Caco-2 (cell line): ENCODE measurements around the gene GPALPP1. TPM values are rescaled to one million over a fixed set of nuclear protein-coding genes. Genes with fewer than 3 reads are reported as not detected.
"Not testable (repeated sequence)": the region's sequence is repeated elsewhere in the genome, so short reads cannot be mapped to it uniquely, and the experiment has no call there.

ENCODE experiments used
- BruUV-seq: library from RNA; stranded (reverse); fragments of 400-500 nt; replicated peaks from 2 replicates; lab custom pipeline; 2021; lab: Mats Ljungman, UMichigan
- CTCF ChIA-PET: fragments of 300-600 bp; sonication (Branson Sonifier 250); formaldehyde crosslinking; loops from one replicate; lab custom pipeline; 2022; ENCODE audit warnings: antibody characterized with exemption; lab: Charles Lee
- POLR2A ChIA-PET: fragments of 300-600 bp; sonication (Branson Sonifier 250); formaldehyde crosslinking; loops from one replicate; lab custom pipeline; 2022; ENCODE audit warnings: antibody characterized with exemption; lab: Charles Lee
- DNase-seq, 2 experiments: peaks; one replicate each; pipeline versions ENCODE4 v3.0.0 to v3.0.0-alpha.2; 2020 to 2022
- H3K27me3 ChIP-seq: replicated peaks from 2 replicates; pipeline ENCODE4 v1.6.0; 2011; ENCODE audit warnings: low read length; ENCODE audit not compliant: control insufficient read depth, insufficient read depth
- H3K36me3 ChIP-seq: 2 replicates; pipeline ENCODE4 v1.5.1; 2011; ENCODE audit warnings: low read length; ENCODE audit not compliant: control insufficient read depth, insufficient read depth
- H3K4me1 ChIP-seq: fragments of 250-450 bp; sonication (Bioruptor Pico); 2 replicates; pipeline ENCODE4 v1.5.1; 2020; ENCODE audit warnings: mild to moderate bottlenecking
- H3K4me3 ChIP-seq: 2 replicates; pipeline ENCODE4 v1.5.1; 2011; ENCODE audit warnings: low read depth, mild to moderate bottlenecking, control low read depth, low read length
- H3K9me3 ChIP-seq: fragments of 250-450 bp; sonication (Bioruptor Pico); 2 replicates; pipeline ENCODE4 v1.5.1; 2020; ENCODE audit warnings: mild to moderate bottlenecking, moderate library complexity
- H3K27ac Mint-ChIP-seq: one replicate; pipeline ENCODE4 v1.8.0; 2022; ENCODE audit warnings: mixed read lengths; ENCODE audit not compliant: unreplicated experiment
- H3K27me3 Mint-ChIP-seq: one replicate; pipeline ENCODE4 v1.8.0; 2022; ENCODE audit warnings: mixed read lengths; ENCODE audit not compliant: insufficient read depth, unreplicated experiment
- H3K36me3 Mint-ChIP-seq: one replicate; pipeline ENCODE4 v1.8.0; 2022; ENCODE audit warnings: mild to moderate bottlenecking, mixed read lengths; ENCODE audit not compliant: insufficient read depth, unreplicated experiment
- H3K4me1 Mint-ChIP-seq: one replicate; pipeline ENCODE4 v1.8.0; 2022; ENCODE audit warnings: low read depth, mixed read lengths; ENCODE audit not compliant: unreplicated experiment
- H3K4me3 Mint-ChIP-seq: one replicate; pipeline ENCODE4 v1.8.0; 2022; ENCODE audit warnings: mild to moderate bottlenecking, moderate library complexity, mixed read lengths; ENCODE audit not compliant: unreplicated experiment
- H3K9me3 Mint-ChIP-seq: one replicate; pipeline ENCODE4 v1.8.0; 2022; ENCODE audit warnings: mixed read lengths; ENCODE audit not compliant: unreplicated experiment
- CTCF ChIP-seq, 2 experiments: fragments of 200-600 bp in 1 of 2; IDR thresholded peaks; 1 replicate in 1 of 2; 2 replicates in 1 of 2; pipeline versions ENCODE4 v1.5.1 to v1.8.0; 2011 to 2022; ENCODE audit warnings: antibody characterized with exemption in 1 of 2, control low read depth in 1 of 2, inconsistent platforms in 1 of 2, low read depth in 1 of 2, low read length in 1 of 2, mild to moderate bottlenecking in 1 of 2, moderate library complexity in 1 of 2; ENCODE audit not compliant: insufficient read depth in 1 of 2, severe bottlenecking in 1 of 2, unreplicated experiment in 1 of 2
- intact Hi-C: fragments of 100-400 bp; cut with micrococcal nuclease; formaldehyde crosslinking; loops from one replicate; pipeline ENCODE4 v1.10.0; 2022; ENCODE audit not compliant: unreplicated experiment
- total RNA-seq: library from RNA; stranded (reverse); gene quantifications from 2 replicates; pipeline ENCODE4 v1.2.3, GENCODE V29; 2022

The GPALPP1 gene
- total RNA-seq, 1 experiment from 2014 or later: 36.2 TPM

GRCh38 chr13:45016792-45017425 is 27.6 kb downstream of the GPALPP1 start:
- intact Hi-C loops: no loop called here
- Mint-ChIP-seq H3K36me3 (peaks cover 56% of the 10 kb centered on the region), H3K4me1 (no peaks in the 10 kb centered on the region), H3K9me3 (no peaks in the 10 kb centered on the region), H3K4me3 (no peak overlapping the region), H3K27me3 (no peaks in the 10 kb centered on the region), H3K27ac (no peak overlapping the region)
- no peak for DNase-seq
- POLR2A ChIA-PET: no interaction called here
- BruUV-seq: no TSS peak
- Histone ChIP-seq H3K9me3 (0 out of 2 replicates have a peak, but pooled peaks cover 4% of the 10 kb centered on the region), H3K36me3 (no peaks in the 10 kb centered on the region), H3K4me3 (no peak overlapping the region), H3K27me3 (no peaks in the 10 kb centered on the region), H3K4me1 (no peaks in the 10 kb centered on the region)
- no peak for TF ChIP-seq CTCF (IDR thresholded peaks at IDR 0.05; ENCODE audit: insufficient read depth in 1 of 2, low read depth in 1 of 2, low read length in 1 of 2, severe bottlenecking in 1 of 2, unreplicated experiment in 1 of 2)
- CTCF ChIA-PET: no interaction called here

GRCh38 chr13:45019981-45020380 is 30.6 kb downstream of the GPALPP1 start:
- POLR2A ChIA-PET, H3K4me1 ChIP-seq, H3K4me3 ChIP-seq, H3K27me3 Mint-ChIP-seq, H3K9me3 ChIP-seq, H3K4me1 Mint-ChIP-seq, H3K36me3 ChIP-seq, intact Hi-C loops, BruUV-seq, CTCF ChIA-PET, DNase-seq, H3K9me3 Mint-ChIP-seq, H3K27me3 ChIP-seq, H3K27ac Mint-ChIP-seq, H3K4me3 Mint-ChIP-seq: not testable (repeated sequence)
- peaks cover 54% of the 10 kb centered on the region for H3K36me3 Mint-ChIP-seq

- Histone ChIP-seq H3K4me3 (no peak overlapping the region), H3K36me3 (no peaks in the 10 kb centered on the region), H3K4me1 (no peaks in the 10 kb centered on the region), H3K27me3 (no peaks in the 10 kb centered on the region), H3K9me3 (0 out of 2 replicates have a peak, but pooled peaks cover 4% of the 10 kb centered on the region)
- no peak for DNase-seq
- no TSS peak for BruUV-seq
- ChIA-PET POLR2A (no interaction called here), CTCF (no interaction called here)
- Mint-ChIP-seq H3K36me3 (peaks cover 46% of the 10 kb centered on the region), H3K9me3 (no peaks in the 10 kb centered on the region), H3K4me3 (no peak overlapping the region), H3K27me3 (no peaks in the 10 kb centered on the region), H3K4me1 (no peaks in the 10 kb centered on the region), H3K27ac (no peak overlapping the region)
- intact Hi-C loops: no loop called here
- no peak for TF ChIP-seq CTCF (IDR thresholded peaks at IDR 0.05; ENCODE audit: insufficient read depth in 1 of 2, low read depth in 1 of 2, low read length in 1 of 2, severe bottlenecking in 1 of 2, unreplicated experiment in 1 of 2)
These were observed 31.9 kb downstream of the GPALPP1 start for GRCh38 chr13:45021250-45021649.
